A673 (cell line): ENCODE data around the gene MRPL30. TPM values are rescaled to one million over a fixed set of nuclear protein-coding genes. Genes with fewer than 3 reads are reported as not detected.
"Not testable (repeated sequence)": the region's sequence is repeated elsewhere in the genome, so short reads cannot be mapped to it uniquely, and the experiment has no call there.

Experiments used
- Bru-seq: library from RNA; stranded (reverse); fragments of 400-500 nt; gene quantifications from one replicate; lab custom pipeline; 2021; lab: Mats Ljungman, UMichigan
- BruChase-seq, 2 experiments: library from RNA; stranded (reverse); fragments of 400-500 nt; gene quantifications; one replicate each; lab custom pipeline; 2021; lab: Mats Ljungman, UMichigan
- BruUV-seq: library from RNA; stranded (reverse); fragments of 400-500 nt; replicated peaks from 2 replicates; lab custom pipeline; 2021; lab: Mats Ljungman, UMichigan
- CTCF ChIA-PET: fragments of 300-600 bp; sonication (Branson Sonifier 250); formaldehyde crosslinking; loops from one replicate; lab custom pipeline; 2022; ENCODE audit warnings: antibody characterized with exemption; lab: Charles Lee
- POLR2A ChIA-PET: fragments of 300-600 bp; sonication (Branson Sonifier 250); formaldehyde crosslinking; loops from one replicate; lab custom pipeline; 2022; ENCODE audit warnings: antibody characterized with exemption; ENCODE audit not compliant: low non-redundant PET; lab: Charles Lee
- DNase-seq: peaks from one replicate; pipeline ENCODE4 v3.0.0-alpha.2; 2015; ENCODE audit warnings: low spot score
- H3K27ac ChIP-seq: fragments of 200-600 bp; sonication (generic); 2 replicates; pipeline ENCODE4 v1.5.1; 2016; ENCODE audit warnings: mixed run types, low read depth, mild to moderate bottlenecking, mixed read lengths, antibody characterized with exemption, low read length; ENCODE audit not compliant: poor library complexity, severe bottlenecking
- H3K27me3 ChIP-seq: fragments of 200-600 bp; sonication (generic); replicated peaks from 2 replicates; pipeline ENCODE4 v1.6.1; 2017; ENCODE audit warnings: mixed run types, low read depth, mild to moderate bottlenecking, mixed read lengths, antibody characterized with exemption, low read length; ENCODE audit not compliant: insufficient read depth, poor library complexity
- H3K36me3 ChIP-seq: fragments of 200-600 bp; sonication (generic); 2 replicates; pipeline ENCODE4 v1.6.1; 2016; ENCODE audit warnings: mixed run types, mild to moderate bottlenecking, mixed read lengths, antibody characterized with exemption, low read length; ENCODE audit not compliant: insufficient read depth, poor library complexity, severe bottlenecking
- H3K4me1 ChIP-seq: fragments of 200-600 bp; sonication (generic); 2 replicates; pipeline ENCODE4 v1.6.1; 2017; ENCODE audit warnings: mixed run types, mild to moderate bottlenecking, mixed read lengths, antibody characterized with exemption, low read length; ENCODE audit not compliant: insufficient read depth, poor library complexity, severe bottlenecking
- H3K4me3 ChIP-seq: fragments of 200-600 bp; sonication (generic); 2 replicates; pipeline ENCODE4 v1.5.1; 2016; ENCODE audit warnings: low read depth, mixed run types, mild to moderate bottlenecking, mixed read lengths, low read length; ENCODE audit not compliant: poor library complexity, severe bottlenecking
- H3K9me3 ChIP-seq: fragments of 200-600 bp; sonication (generic); 2 replicates; pipeline ENCODE4 v1.6.1; 2016; ENCODE audit warnings: mixed run types, low read depth, mild to moderate bottlenecking, mixed read lengths, antibody characterized with exemption, low read length; ENCODE audit not compliant: poor library complexity, severe bottlenecking
- EZH2 ChIP-seq: fragments of 200-600 bp; sonication (generic); IDR thresholded peaks from 2 replicates; pipeline ENCODE4 v1.6.1; 2017; ENCODE audit warnings: borderline replicate concordance, low read depth, mild to moderate bottlenecking, mixed read lengths, antibody characterized with exemption, low read length; ENCODE audit not compliant: poor library complexity, severe bottlenecking
- intact Hi-C: fragments of 100-400 bp; cut with micrococcal nuclease; formaldehyde crosslinking; loops from one replicate; pipeline ENCODE4 v1.10.0; 2022; ENCODE audit not compliant: unreplicated experiment
- long read RNA-seq: library from polyadenylated mRNA; stranded (forward); transcript quantifications from one replicate; pipeline ENCODE4 v2.0.0, GENCODE V29; 2022
- total RNA-seq: library from RNA; stranded (reverse); gene quantifications from 2 replicates; pipeline ENCODE4 v1.2.3, GENCODE V29; 2021
- TF ChIP-seq, protein P1 (sequence below): fragments of 300-800, 200-600 bp; sonication (generic); conservative IDR thresholded peaks from 2 replicates; pipeline ENCODE4 v1.5.1; 2017; ENCODE audit warnings: low read depth, mild to moderate bottlenecking, antibody characterized with exemption, low read length, moderate library complexity, mixed read lengths

MRPL30 gene
- 55.4 and 59.9 TPM in 2 replicates for total RNA-seq
- percentile 92 among the genes with signal in this experiment for Bru-seq, nascent RNA
- BruChase-seq, experiment 1, labeled RNA remaining after a 2-hour chase, result percentile 97 among the genes with signal in this experiment
- percentile 99 among the genes with signal in this experiment for BruChase-seq, experiment 2, labeled RNA remaining after a 6-hour chase
- long read RNA-seq, transcript MRPL30-201 (6 exons, 2,605 nt), result major isoform, 56 of 71 reads
- long read RNA-seq, partial matches to known transcripts, result 1 of 71 reads
- long read RNA-seq, other reads (novel, unspliced or antisense), result 14 of 71 reads

GRCh38 chr2:99180755-99181623 is at the start of gene MRPL30, which contains the start of gene MITD1:
Gene MRPL30 (plus strand): TSS chr2:99181184. CDS start chr2:99186204, 5,020 bp downstream.
Gene MITD1 (minus strand): TSS chr2:99181058. CDS start chr2:99180981, 77 bp downstream.
- BruUV-seq, result TSS peak; percentile 81
- POLR2A ChIA-PET, result interaction anchor here (0.7 kb wide), 1 partner anchor 14 kb away, joined by 3 read pairs; no protein-coding TSS in a partner anchor
- H3K4me1 ChIP-seq, result peaks cover 13% of the 10 kb centered on the region
- DNase-seq, result peak; percentile 97
- H3K4me3 ChIP-seq, result peak within 1 kb of the TSS; percentile 81
- no peaks in the 10 kb centered on the region for H3K36me3 ChIP-seq
- TF ChIP-seq, protein P1, sequence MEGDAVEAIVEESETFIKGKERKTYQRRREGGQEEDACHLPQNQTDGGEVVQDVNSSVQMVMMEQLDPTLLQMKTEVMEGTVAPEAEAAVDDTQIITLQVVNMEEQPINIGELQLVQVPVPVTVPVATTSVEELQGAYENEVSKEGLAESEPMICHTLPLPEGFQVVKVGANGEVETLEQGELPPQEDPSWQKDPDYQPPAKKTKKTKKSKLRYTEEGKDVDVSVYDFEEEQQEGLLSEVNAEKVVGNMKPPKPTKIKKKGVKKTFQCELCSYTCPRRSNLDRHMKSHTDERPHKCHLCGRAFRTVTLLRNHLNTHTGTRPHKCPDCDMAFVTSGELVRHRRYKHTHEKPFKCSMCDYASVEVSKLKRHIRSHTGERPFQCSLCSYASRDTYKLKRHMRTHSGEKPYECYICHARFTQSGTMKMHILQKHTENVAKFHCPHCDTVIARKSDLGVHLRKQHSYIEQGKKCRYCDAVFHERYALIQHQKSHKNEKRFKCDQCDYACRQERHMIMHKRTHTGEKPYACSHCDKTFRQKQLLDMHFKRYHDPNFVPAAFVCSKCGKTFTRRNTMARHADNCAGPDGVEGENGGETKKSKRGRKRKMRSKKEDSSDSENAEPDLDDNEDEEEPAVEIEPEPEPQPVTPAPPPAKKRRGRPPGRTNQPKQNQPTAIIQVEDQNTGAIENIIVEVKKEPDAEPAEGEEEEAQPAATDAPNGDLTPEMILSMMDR, result no peak
- TF ChIP-seq EZH2, result no peak
- CTCF ChIA-PET, result interaction anchor here (0.7 kb wide), 2 partner anchors 13 to 245 kb away, joined by 3 to 4 read pairs; partner anchors contain the start of gene CRACDL
- H3K27ac ChIP-seq, result peak within 1 kb of the TSS; percentile 68
- no peaks in the 10 kb centered on the region for H3K27me3 ChIP-seq
- no peaks in the 10 kb centered on the region for H3K9me3 ChIP-seq
- intact Hi-C loops, result loop anchor here (1.0 to 2.0 kb wide), 3 partner anchors 26 to 309 kb away; partner anchors contain the start of genes LIPT1, REV1, TSGA10 and TXNDC9

- H3K27ac ChIP-seq, H3K9me3 ChIP-seq, POLR2A ChIA-PET, CTCF ChIA-PET, H3K4me3 ChIP-seq, H3K36me3 ChIP-seq, DNase-seq, BruUV-seq, intact Hi-C loops, H3K4me1 ChIP-seq: not testable (repeated sequence)
- peaks cover 22% of the 10 kb centered on the region for H3K27me3 ChIP-seq
These were observed 45.9 kb upstream of the MRPL30 start for GRCh38 chr2:99135044-99135556.

DNA sequence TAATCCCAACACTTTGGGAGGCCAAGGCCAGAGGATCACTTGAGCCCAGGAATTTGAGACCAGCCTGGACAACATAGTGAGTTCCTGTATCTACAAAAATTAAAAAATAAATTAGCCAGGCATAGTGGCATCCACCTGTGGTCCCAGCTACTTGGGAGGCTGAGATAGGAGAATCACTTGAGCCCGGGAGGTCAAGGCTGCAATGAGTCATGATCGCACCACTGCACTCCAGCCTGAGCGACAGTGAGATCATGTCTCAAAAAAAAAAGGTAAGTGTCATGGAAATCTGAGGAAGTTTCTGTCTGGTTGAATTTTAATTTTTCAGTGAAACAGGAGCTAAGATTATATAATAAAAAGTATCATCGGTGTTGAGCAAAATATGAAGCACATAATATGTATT is 42.0 kb upstream of the MRPL30 start:
- TF ChIP-seq, protein P1, result no peak
- no peak for DNase-seq
- H3K27me3 ChIP-seq, result peaks cover 37% of the 10 kb centered on the region
- no peaks in the 10 kb centered on the region for H3K36me3 ChIP-seq
- ChIA-PET POLR2A (no interaction called here), CTCF (interaction anchor here (0.6 kb wide), 1 partner anchor 105 kb away, joined by 3 read pairs; no protein-coding TSS in a partner anchor)
- no peak overlapping the region for H3K27ac ChIP-seq
- H3K9me3 ChIP-seq, result no peaks in the 10 kb centered on the region
- H3K4me1 ChIP-seq, result peaks cover 10% of the 10 kb centered on the region
- intact Hi-C loops, result no loop called here
- H3K4me3 ChIP-seq, result no peak overlapping the region
- BruUV-seq, result no TSS peak
